IPS DF 6.9 (cell line): ENCODE results near the gene PEAR1.

Experiments used
- DNase-seq: peaks from one replicate; pipeline ENCODE4 v3.0.0-alpha.2; 2013; ENCODE audit warnings: low read depth, low spot score
- H3K27ac ChIP-seq: one replicate; pipeline ENCODE4 v1.5.1; 2013; ENCODE audit warnings: low read length, control low read depth
- H3K27me3 ChIP-seq: 2 replicates; pipeline ENCODE4 v1.6.1; 2013; ENCODE audit warnings: mild to moderate bottlenecking, low read length; ENCODE audit not compliant: control insufficient read depth, insufficient read depth
- H3K36me3 ChIP-seq: 2 replicates; pipeline ENCODE4 v1.6.1; 2013; ENCODE audit warnings: low read length; ENCODE audit not compliant: control insufficient read depth, insufficient read depth
- H3K4me1 ChIP-seq: 2 replicates; pipeline ENCODE4 v1.6.1; 2013; ENCODE audit warnings: low read length; ENCODE audit not compliant: control insufficient read depth, insufficient read depth
- H3K4me3 ChIP-seq: 2 replicates; pipeline ENCODE4 v1.5.1; 2013; ENCODE audit warnings: mild to moderate bottlenecking, low read length
- H3K9me3 ChIP-seq: 2 replicates; pipeline ENCODE4 v1.6.1; 2013; ENCODE audit warnings: low read length, inconsistent platforms; ENCODE audit not compliant: control insufficient read depth, insufficient read depth
- WGBS: extraction: QIAGEN DNeasy Blood & Tissue Kit; methylation state at CpG from one replicate; pipeline ENCODE4 v1.1.7; 2013; ENCODE audit warnings: mixed read lengths, missing lambda C conversion rate; ENCODE audit not compliant: insufficient read length, insufficient coverage; 5-methylcytosine and 5-hydroxymethylcytosine counted together

Gene PEAR1

DNA sequence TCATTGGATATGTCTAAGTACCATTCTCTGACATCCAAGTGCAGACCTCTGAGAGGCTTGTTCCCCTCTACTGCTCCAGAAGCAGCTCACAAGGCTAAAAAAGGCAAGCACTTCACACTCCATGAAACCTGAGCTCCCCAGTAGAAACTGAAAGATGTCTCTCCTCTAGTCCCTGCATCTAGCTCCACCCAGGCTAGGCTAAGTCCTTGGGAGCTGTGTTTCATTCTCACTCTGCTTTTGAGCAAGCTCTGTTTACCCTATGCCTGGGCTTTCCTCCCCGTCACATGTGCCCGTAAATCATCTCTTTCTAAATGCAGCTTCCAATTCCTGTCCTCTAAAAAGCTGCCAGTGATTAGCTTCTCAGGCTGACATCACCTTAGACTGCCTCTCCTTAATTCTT is 65.9 kb downstream of the PEAR1 start:
- Histone ChIP-seq H3K36me3 (peaks cover 40% of the 10 kb centered on the region; the same call in 1 of the 2 replicates), H3K27ac (no peak overlapping the region)

DNA sequence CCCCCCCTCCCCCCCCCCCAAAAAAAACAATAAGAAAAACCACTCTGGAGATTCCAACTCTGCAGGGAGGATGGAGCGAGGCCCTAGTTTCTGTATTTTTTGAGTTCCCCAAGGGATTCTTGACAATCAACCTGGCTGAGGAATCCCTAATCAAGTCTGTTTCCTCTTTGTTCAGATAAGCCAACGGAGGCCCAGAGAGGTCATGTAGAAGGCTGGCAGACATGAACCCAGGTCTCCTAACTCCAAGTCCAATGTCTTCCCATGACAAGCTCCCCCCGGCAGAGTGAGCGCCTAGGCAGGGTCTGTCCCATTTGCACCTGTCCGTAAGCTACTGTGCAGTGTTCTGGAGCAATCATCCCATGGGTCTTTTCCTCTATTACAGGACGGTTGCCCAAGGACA is 66.4 kb downstream of the PEAR1 start:
- DNase-seq: no peak
- Histone ChIP-seq H3K9me3 (no peaks in the 10 kb centered on the region), H3K27me3 (no peaks in the 10 kb centered on the region), H3K4me1 (no peaks in the 10 kb centered on the region), H3K36me3 (peaks cover 40% of the 10 kb centered on the region; the same call in 1 of the 2 replicates), H3K27ac (no peak overlapping the region), H3K4me3 (no peak overlapping the region)
- no CpG with 5 or more reads among the region's 6 CpGs for WGBS

More for the DNA sequence above, 65.9 kb downstream of the PEAR1 start:
- Histone ChIP-seq H3K4me1 (no peaks in the 10 kb centered on the region), H3K9me3 (no peaks in the 10 kb centered on the region), H3K4me3 (no peak overlapping the region), H3K27me3 (no peaks in the 10 kb centered on the region)
- no CpG with 5 or more reads among the region's 2 CpGs for WGBS
- DNase-seq: no peak

DNA sequence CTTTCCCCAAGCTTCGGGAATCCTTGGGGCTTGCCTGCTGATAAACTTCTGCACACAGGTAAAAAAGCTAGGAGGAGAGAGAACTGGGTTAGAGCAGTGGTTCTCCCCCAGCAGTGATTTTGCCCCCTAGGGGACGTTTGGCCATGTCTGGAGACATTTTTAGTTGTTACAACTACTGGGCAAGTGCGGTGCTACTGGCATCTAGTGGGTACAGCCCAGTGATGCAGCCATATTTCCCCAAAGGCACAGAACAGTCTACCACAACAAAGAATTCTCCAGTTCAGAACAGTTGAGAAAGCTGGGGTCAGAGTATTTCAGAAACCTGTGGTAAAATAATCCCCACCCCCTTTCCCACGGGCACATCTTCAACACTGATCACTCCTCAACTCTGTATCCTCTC is 68.2 kb downstream of the PEAR1 start:
- Histone ChIP-seq H3K4me1 (no peaks in the 10 kb centered on the region), H3K9me3 (no peaks in the 10 kb centered on the region), H3K27me3 (no peaks in the 10 kb centered on the region), H3K4me3 (no peak overlapping the region), H3K36me3 (peaks cover 28% of the 10 kb centered on the region; the same call in 1 of the 2 replicates), H3K27ac (no peak overlapping the region)
- no peak for DNase-seq
- no CpG with 5 or more reads among the region's 4 CpGs for WGBS

DNA sequence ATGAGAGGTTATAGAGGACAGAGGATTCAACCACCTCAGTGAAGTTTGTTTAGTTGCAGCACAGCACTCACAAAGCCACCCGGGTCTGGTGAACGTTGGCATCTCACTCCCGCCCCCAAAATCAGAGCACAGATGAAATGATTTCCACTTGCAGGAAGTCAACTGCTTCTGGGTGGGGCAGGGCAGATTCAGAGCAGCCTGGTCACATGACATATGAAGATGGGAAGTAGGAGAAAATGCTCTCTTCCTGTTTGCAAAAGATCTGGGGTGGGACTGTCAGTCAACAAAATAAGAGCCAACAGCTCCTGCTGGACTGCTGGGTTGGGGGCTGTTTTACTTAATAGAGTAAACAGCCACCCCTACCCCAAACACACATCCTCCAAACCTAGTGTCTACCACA is 70.1 kb downstream of the PEAR1 start:
- Histone ChIP-seq H3K27ac (no peak overlapping the region), H3K9me3 (no peaks in the 10 kb centered on the region), H3K4me1 (no peaks in the 10 kb centered on the region), H3K36me3 (peaks cover 21% of the 10 kb centered on the region; the same call in 1 of the 2 replicates), H3K4me3 (no peak overlapping the region), H3K27me3 (no peaks in the 10 kb centered on the region)
- DNase-seq: no peak
- no CpG with 5 or more reads among the region's 3 CpGs for WGBS

DNA sequence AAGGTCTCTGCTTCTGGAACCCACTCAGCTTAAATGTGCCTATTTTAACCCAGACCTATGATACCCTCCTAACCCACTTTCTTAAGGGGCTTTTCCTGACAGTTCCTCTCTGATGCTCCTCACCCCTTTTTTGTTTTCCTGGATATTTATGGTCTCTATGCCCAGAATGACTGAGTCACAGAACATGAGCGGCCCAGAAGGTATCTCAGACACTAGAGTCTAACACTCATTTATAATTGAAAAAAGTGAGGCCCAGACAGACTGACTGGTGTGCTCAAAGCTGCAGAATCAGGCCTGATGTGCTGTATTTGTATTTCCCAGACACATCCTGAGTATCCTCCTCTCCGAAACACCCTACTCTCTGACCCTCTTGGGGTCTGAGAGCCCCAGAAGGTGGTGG is 70.9 kb downstream of the PEAR1 start:
- Histone ChIP-seq H3K27ac (no peak overlapping the region), H3K4me3 (no peak overlapping the region), H3K9me3 (no peaks in the 10 kb centered on the region), H3K27me3 (no peaks in the 10 kb centered on the region), H3K36me3 (peaks cover 17% of the 10 kb centered on the region; the same call in 1 of the 2 replicates), H3K4me1 (no peaks in the 10 kb centered on the region)
- DNase-seq: no peak
- WGBS: no CpG with 5 or more reads among the region's 2 CpGs
